H1 (cell line): Measurements from ENCODE around the gene ASB6. TPM values are rescaled to one million over a fixed set of nuclear protein-coding genes. Genes with fewer than 3 reads are reported as not detected.

Experiments
- ATF2 ChIP-seq: IDR thresholded peaks from 2 replicates; pipeline ENCODE4 v1.6.1; 2012; ENCODE audit warnings: low read length, inconsistent platforms
- E2F6 ChIP-seq: IDR thresholded peaks from 2 replicates; pipeline ENCODE4 v1.6.1; 2012; ENCODE audit warnings: inconsistent platforms
- EP300 ChIP-seq, 2 experiments: IDR thresholded peaks; 1 replicate in 1 of 2; 2 replicates in 1 of 2; pipeline ENCODE4 v1.6.1; 2011 to 2012; ENCODE audit warnings: low read depth in 2 of 2, low read length in 2 of 2, mild to moderate bottlenecking in 2 of 2, borderline replicate concordance in 1 of 2, inconsistent platforms in 1 of 2, moderate library complexity in 1 of 2
- GABPA ChIP-seq: IDR thresholded peaks from 2 replicates; pipeline ENCODE4 v1.6.1; 2011; ENCODE audit warnings: mild to moderate bottlenecking, low read length, moderate library complexity, borderline replicate concordance; ENCODE audit not compliant: insufficient read depth
- JUND ChIP-seq: IDR thresholded peaks from 2 replicates; pipeline ENCODE4 v1.6.1; 2011; ENCODE audit warnings: mild to moderate bottlenecking, improper control_type of control experiment, low read length
- KDM4A ChIP-seq: IDR thresholded peaks from one replicate; pipeline ENCODE4 v1.7.1; 2012; ENCODE audit warnings: low read depth, mild to moderate bottlenecking, moderate library complexity, low read length, inconsistent platforms; ENCODE audit not compliant: severe bottlenecking
- POLR2A ChIP-seq, 2 experiments: IDR thresholded peaks; 1 replicate in 1 of 2; 2 replicates in 1 of 2; pipeline ENCODE4 v1.6.1; 2011; ENCODE audit warnings: low read depth in 2 of 2, low read length in 2 of 2, mild to moderate bottlenecking in 2 of 2; ENCODE audit errors: control extremely low read depth in 1 of 2
- RAD21 ChIP-seq, 2 experiments: IDR thresholded peaks in 1 of 2; conservative IDR thresholded peaks in 1 of 2; 2 replicates each; pipeline ENCODE4 v1.6.1; 2011; ENCODE audit warnings: low read depth in 2 of 2, low read length in 2 of 2, improper control_type of control experiment in 1 of 2, inconsistent platforms in 1 of 2, mild to moderate bottlenecking in 1 of 2, moderate library complexity in 1 of 2
- SIRT6 ChIP-seq: IDR thresholded peaks from one replicate; pipeline ENCODE4 v1.7.1; 2012; ENCODE audit warnings: low read length, inconsistent platforms
- polyA plus RNA-seq, 7 experiments: library from polyadenylated mRNA; depleted of rRNA in 3 of 7; stranded (reverse) in 5 of 7; unstranded in 2 of 7; fragments of >200 nt in 5 of 7; fragments of 200-250 nt in 2 of 7; gene quantifications; 1 replicate in 5 of 7; 2 replicates in 1 of 7; 4 replicates in 1 of 7; pipeline versions ENCODE4 v1.2.1 to v1.2.3, GENCODE V29; 2011 to 2013; ENCODE audit warnings: missing spikeins in 2 of 7, mixed read lengths in 2 of 7
- total RNA-seq: library from RNA; stranded (reverse); fragmentation: NEBNext Ultra II Directional; extraction: Animal tissue kit (Norgen Biotek cat#: 25700); gene quantifications from 2 replicates; pipeline ENCODE4 v1.2.1, GENCODE V29; 2021

ASB6 gene
- total and polyA plus RNA-seq, 2 of the 8 experiments (the other 6 are each of a cell fraction or from before 2014, with no cell fraction given), result 14.0 to 17.3 TPM

GRCh38 chr9:129665389-129665775 is 23.4 kb upstream of the ASB6 start, which contains the start of gene PRRX2 (continued):
- TF ChIP-seq ATF2, result no peak
- no peak for TF ChIP-seq POLR2A (IDR thresholded peaks at IDR 0.05; ENCODE audit: control extremely low read depth in 1 of 2, low read depth in 2 of 2, low read length in 2 of 2)
- peak; percentile 76 for TF ChIP-seq E2F6
- TF ChIP-seq GABPA, result no peak
- TF ChIP-seq JUND, result no peak
- no peak for TF ChIP-seq RAD21 (IDR thresholded peaks at IDR 0.05 in 1 of 2, conservative IDR thresholded peaks at IDR 0.05 in 1 of 2; ENCODE audit: low read depth in 2 of 2, low read length in 2 of 2)
- TF ChIP-seq SIRT6, result no peak
- TF ChIP-seq EP300 (IDR thresholded peaks at IDR 0.05; ENCODE audit: borderline replicate concordance in 1 of 2, low read depth in 2 of 2, low read length in 2 of 2), result no peak
- TF ChIP-seq KDM4A, result no peak
